GM19324 (cell line): ENCODE data around the gene IRF2BP1.
A peak's percentile ranks its signal among the peaks of the same experiment; 100 is the strongest.
"Not testable (repeated sequence)": the region's sequence is repeated elsewhere in the genome, so short reads cannot be mapped to it uniquely, and the experiment has no call there.

Experiments
- ATAC-seq: cut with Tn5 transposase; IDR thresholded peaks from one replicate; pipeline ENCODE4 v1.9.1; 2021; ENCODE audit warnings: mild to moderate bottlenecking, moderate library complexity; ENCODE audit not compliant: unreplicated experiment, low FRiP score

IRF2BP1 gene

GRCh38 chr19:45882652-45883585 lies 3.0 kb downstream of the IRF2BP1 start:
- ATAC-seq, result peak; percentile 30

GRCh38 chr19:45881909-45882528 lies 3.9 kb downstream of the IRF2BP1 start:
- ATAC-seq, result no peak

- ATAC-seq, result no peak
Measured at GRCh38 chr19:45881082-45881908, 4.6 kb downstream of the IRF2BP1 start.

GRCh38 chr19:45879971-45880370 lies 6.0 kb downstream of the IRF2BP1 start:
- ATAC-seq, result no peak

GRCh38 chr19:45879055-45879454 lies 6.9 kb downstream of the IRF2BP1 start:
- no peak for ATAC-seq

- ATAC-seq, result no peak
Measured at GRCh38 chr19:45878043-45878794, 7.7 kb downstream of the IRF2BP1 start.

GRCh38 chr19:45876411-45877197 lies 9.3 kb downstream of the IRF2BP1 start:
- no peak for ATAC-seq

GRCh38 chr19:45876161-45876410 lies 9.9 kb downstream of the IRF2BP1 start:
- ATAC-seq, result no peak

- no peak for ATAC-seq
Measured at GRCh38 chr19:45874620-45874966, 11.3 kb downstream of the IRF2BP1 start.

GRCh38 chr19:45873219-45873772 lies 12.6 kb downstream of the IRF2BP1 start:
- ATAC-seq, result no peak

GRCh38 chr19:45872095-45872919 lies 13.6 kb downstream of the IRF2BP1 start:
- ATAC-seq, result no peak

GRCh38 chr19:45870798-45871197 lies 15.1 kb downstream of the IRF2BP1 start:
- no peak for ATAC-seq

- not testable (repeated sequence) for ATAC-seq
Measured at GRCh38 chr19:45867241-45867640, 18.7 kb downstream of the IRF2BP1 start.

GRCh38 chr19:45866400-45867176 lies 19.4 kb downstream of the IRF2BP1 start:
- ATAC-seq, result no peak

GRCh38 chr19:45865269-45865948 lies 20.5 kb downstream of the IRF2BP1 start:
- no peak for ATAC-seq

GRCh38 chr19:45864629-45865082 lies 21.3 kb downstream of the IRF2BP1 start:
- no peak for ATAC-seq
